GM12864 (cell line): Measurements from ENCODE around the gene RAB3IL1.

Experiments
- DNase-seq: peaks from one replicate; pipeline ENCODE4 v3.0.0-alpha.2; 2011; ENCODE audit warnings: low read depth
- H3K4me3 ChIP-seq: 2 replicates; pipeline ENCODE4 v1.5.1; 2011; ENCODE audit warnings: mild to moderate bottlenecking, low read depth, low read length, control low read depth
- CTCF ChIP-seq: IDR thresholded peaks from 2 replicates; pipeline ENCODE4 v1.5.1; 2011; ENCODE audit warnings: low read depth, mild to moderate bottlenecking, moderate library complexity, low read length, control low read depth, inconsistent platforms; ENCODE audit errors: missing control alignments

RAB3IL1 gene

GRCh38 chr11:61961570-61962212 is 44.3 kb upstream of the RAB3IL1 start:
- no peak for DNase-seq
- H3K4me3 ChIP-seq: no peak overlapping the region
- TF ChIP-seq CTCF: no peak

- no peak for TF ChIP-seq CTCF
- H3K4me3 ChIP-seq: no peak overlapping the region
- no peak for DNase-seq
Observed at GRCh38 chr11:61960532-61960931, 43.2 kb upstream of the RAB3IL1 start.

GRCh38 chr11:61959678-61960077 is 42.3 kb upstream of the RAB3IL1 start:
- no peak for TF ChIP-seq CTCF
- no peak overlapping the region for H3K4me3 ChIP-seq
- no peak for DNase-seq

- no peak for TF ChIP-seq CTCF
- no peak for DNase-seq
Observed at GRCh38 chr11:61959114-61959513, 41.7 kb upstream of the RAB3IL1 start.

GRCh38 chr11:61958590-61958989 is 41.2 kb upstream of the RAB3IL1 start:
- no peak for TF ChIP-seq CTCF
- no peak overlapping the region for H3K4me3 ChIP-seq
- no peak for DNase-seq

More at GRCh38 chr11:61959114-61959513, 41.7 kb upstream of the RAB3IL1 start:
- no peak overlapping the region for H3K4me3 ChIP-seq

GRCh38 chr11:61957021-61957770 is 39.8 kb upstream of the RAB3IL1 start:
- TF ChIP-seq CTCF: no peak
- H3K4me3 ChIP-seq: no peak overlapping the region
- no peak for DNase-seq
